Measurements from ENCODE around the gene KDM3B.

The KDM3B gene

DNA sequence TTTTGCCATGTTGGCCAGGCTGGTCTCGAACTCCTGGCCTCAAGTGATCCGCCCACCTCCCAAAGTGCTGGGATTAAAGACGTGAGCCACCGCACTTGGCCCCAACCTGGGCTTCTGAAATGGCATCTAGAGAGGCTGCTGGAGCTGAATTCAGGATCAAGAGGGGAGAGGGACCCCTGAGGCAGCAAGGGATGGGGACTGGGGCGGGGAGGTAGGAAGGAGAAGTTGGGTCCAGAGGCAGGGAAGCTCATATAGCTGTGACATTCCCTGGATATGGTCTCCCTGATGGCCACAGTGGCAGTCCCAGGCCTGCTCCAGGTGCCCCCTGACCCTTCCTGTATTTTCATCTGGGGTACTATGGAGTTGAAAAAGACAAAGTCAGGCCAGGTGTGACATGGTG is 98.5 kb downstream of the KDM3B start:
- no peak for DNase-seq

DNA sequence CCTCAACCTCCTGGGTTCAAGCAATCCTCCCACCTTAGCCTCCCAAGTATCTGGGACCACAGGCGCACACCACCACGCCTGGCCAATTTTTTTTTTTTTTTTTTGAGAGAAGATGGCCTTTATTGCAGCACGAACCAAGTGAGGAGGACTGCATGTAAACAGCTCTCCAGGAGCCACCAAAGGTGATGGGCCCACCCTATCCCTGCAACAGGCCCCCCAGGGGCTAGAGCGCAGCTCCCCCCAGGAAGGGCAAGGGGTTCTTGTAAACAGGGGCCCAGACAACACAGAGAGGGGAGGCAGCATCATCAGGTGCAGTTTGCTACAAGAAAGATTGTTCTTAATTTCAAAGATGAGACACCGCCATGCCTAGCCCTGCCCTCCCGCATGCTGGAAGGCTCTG is 100.2 kb downstream of the KDM3B start:
- no peak for DNase-seq

DNA sequence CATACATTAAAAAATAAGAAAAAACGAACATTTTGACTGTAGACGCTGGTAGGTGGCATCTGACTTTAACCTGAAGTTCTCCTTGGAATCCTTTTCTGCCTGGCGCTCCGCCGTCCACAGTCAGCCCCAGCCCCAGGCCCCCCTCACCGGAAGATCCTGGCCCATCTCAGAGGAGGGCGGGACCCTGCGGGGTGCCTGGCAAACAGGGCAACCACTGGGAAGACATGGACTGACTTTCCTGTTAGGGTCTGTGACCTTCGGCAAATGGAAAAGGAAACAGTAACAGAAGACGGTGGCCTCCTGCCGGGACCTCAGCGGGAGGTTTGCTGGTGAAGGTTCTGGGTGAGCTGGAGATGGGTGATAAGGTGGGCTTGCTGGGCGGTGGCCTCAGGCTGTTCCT is 101.1 kb downstream of the KDM3B start:
- no peak for DNase-seq

- DNase-seq, result no peak
Measured at GRCh38 chr5:138454121-138454520, 101.6 kb downstream of the KDM3B start.

- no peak for DNase-seq
Measured at GRCh38 chr5:138455232-138455930, 102.9 kb downstream of the KDM3B start.

DNA sequence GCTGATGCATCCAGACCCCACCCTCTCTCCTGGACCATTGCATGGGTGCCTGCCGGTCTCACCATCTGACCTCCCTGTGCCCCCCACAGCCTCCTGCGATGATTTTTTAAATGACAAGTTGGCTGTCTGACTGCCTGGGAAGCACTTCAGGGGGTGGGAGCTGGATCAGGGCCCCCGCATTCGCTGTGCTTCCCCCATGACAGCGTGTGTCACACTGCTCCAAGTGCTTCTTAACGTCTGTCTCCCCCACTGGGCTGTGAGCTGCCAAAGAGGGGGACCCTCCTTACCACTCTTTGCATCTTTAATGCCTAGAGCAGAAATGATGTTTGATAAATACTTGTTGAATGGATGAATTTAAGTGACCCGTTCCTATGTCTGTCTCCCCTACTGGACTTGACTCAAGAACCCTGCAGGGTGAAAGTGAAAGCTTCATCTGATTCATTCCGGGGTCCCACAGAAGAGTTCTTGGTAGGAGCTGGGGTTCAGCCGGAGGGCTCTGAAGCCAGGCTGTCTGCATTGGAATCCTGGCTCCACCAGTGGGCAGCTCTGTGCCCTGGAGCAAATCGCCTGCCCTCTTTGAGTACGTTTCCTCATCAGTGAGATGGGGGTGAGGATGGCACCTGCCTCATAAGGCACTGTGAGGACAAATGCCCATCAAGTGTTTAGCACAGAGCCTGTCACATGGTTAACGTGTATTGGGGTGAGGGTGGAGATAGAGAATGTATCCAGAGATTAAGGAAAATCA is 105.2 kb downstream of the KDM3B start:
- no peak for DNase-seq

DNA sequence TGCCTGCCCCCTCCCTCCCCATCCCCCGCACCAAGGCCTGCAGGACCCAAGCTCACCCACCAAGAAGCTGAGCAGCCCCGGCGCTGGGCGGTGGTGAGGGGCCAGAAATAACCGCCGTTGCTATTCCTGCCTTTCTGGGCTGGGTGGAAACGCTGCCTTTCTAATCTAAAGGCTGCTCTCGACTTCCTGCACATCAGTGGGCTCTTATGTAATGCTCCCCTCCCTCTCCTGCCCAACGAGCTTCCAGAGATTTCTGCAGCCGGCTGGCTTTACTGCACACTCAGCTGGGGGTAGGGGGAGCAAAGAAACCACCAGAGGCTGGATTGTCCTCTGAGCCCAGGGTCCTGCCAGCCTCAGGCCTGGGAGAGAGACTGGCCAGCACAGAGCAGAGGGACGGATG is 105.9 kb downstream of the KDM3B start:
- no peak for DNase-seq

DNA sequence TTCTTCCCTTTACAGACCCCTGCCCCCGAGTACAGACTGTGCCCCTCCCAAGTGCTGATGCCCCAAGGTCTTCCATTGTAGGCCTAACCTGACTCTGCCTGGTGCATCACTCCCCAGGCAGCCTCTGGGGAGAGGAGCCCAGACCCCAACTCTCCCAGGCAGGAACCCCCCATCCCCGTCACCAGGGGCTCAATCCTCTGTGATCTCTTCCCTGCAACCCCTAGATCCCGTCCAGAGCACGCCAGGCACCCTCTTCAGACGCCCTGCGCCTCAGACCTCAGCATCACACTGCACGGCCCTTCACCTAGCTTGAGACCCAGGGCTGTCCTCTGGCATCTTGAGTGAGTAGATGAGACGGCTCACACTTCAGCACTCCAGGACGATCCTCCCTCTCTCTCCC is 106.4 kb downstream of the KDM3B start:
- no peak for DNase-seq

DNA sequence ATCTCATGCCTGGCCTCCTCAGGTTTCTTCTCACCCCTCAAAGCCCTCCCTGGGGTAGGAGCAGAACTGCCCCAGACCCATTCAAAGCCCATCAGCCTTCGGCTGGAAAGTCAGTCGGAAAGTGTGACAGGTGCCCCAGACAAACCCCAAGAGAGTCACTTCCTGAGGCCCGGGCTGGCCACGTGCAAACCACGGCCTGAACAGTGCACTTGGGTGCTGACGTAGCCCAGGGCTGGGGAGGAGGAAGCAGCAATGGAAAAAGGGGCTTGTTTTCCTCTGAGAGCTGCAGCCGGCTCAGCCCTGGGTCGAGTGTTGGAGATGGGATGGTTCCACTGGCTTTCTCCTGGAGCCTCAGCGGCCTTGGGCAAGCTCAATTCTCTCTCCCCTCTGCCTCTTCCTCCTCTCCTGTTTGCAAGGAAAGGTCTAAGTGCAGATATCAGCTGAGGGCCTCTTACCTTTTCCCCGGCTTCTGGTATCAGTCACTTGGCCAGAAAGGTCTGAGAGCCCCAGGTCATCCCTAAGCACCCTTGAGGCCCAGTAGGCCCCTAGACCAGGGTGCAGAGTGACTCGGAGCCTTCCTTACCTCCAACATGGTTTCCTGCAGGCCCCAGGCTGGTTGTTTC is 106.9 kb downstream of the KDM3B start:
- peak; percentile 84 for DNase-seq

DNA sequence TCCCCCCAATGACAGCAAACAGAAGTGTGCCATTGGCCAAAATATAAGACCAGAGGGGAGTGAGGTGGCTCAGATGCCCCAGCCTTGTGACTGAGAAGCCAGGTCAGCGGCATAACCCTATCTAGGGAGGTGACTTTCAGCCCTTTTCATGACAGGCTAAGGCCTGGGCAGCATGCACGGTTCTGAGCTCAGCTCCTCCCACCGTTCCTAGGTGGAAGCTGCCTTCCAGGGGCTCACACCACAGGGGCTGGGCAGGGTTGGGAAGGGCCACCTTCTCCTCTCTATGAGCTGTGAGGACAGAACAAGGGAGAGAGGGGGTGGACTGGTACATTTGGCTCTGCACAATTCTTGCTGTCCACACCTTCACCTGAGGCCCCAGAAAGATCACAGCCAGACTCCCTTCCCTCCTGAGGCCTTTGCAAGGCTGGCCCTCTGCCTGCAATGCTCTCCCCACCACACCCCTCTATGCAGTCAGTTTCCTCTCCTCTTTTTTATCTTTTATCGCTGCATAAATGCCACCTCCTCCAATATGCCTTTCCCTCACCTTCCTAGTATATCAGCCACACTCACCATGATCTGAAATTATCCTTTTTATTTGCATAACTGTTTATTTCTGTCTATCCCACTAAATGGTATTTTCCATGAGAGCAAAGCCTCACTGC is 107.7 kb downstream of the KDM3B start:
- DNase-seq, result no peak

- no peak for DNase-seq
Measured at GRCh38 chr5:138461343-138462125, 109.0 kb downstream of the KDM3B start.

GRCh38 chr5:138463419-138464007 is 111.0 kb downstream of the KDM3B start:
- DNase-seq, result no peak

DNA sequence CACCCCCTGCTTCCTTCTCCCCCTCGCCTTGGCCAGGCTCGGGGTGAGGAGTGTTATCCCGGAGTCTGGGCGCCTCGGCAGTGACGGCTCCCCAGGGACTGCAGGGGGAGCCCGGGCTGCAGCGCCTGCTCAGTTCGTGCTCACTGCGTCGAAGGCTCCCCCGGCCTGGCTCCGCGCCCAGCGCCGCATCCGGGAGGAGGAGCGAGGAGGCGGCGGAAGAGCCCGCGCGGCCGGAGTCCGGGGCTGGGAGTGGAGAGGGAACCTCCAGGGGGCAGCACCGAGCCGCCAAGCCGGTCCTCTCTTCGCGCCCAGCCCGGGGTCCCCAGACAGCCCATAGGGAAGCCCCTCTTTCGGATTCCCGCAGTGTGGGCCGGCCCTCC is 111.5 kb downstream of the KDM3B start:
- DNase-seq, result peak; percentile 93

- peak; percentile 98 for DNase-seq
Measured at GRCh38 chr5:138464388-138465260, 112.1 kb downstream of the KDM3B start.

DNA sequence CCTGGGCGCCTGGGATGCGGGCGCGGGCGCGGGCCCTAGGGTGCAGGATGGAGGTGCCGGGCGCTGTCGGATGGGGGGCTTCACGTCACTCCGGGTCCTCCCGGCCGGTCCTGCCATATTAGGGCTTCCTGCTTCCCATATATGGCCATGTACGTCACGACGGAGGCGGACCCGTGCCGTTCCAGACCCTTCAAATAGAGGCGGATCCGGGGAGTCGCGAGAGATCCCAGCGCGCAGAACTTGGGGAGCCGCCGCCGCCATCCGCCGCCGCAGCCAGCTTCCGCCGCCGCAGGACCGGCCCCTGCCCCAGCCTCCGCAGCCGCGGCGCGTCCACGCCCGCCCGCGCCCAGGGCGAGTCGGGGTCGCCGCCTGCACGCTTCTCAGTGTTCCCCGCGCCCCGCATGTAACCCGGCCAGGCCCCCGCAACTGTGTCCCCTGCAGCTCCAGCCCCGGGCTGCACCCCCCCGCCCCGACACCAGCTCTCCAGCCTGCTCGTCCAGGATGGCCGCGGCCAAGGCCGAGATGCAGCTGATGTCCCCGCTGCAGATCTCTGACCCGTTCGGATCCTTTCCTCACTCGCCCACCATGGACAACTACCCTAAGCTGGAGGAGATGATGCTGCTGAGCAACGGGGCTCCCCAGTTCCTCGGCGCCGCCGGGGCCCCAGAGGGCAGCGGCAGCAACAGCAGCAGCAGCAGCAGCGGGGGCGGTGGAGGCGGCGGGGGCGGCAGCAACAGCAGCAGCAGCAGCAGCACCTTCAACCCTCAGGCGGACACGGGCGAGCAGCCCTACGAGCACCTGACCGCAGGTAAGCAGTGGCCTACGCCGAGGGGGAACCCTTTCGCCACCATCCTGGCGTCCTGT is 113.0 kb downstream of the KDM3B start, which contains the start of gene EGR1:
TSS of gene EGR1 (plus strand) at position 219 of the 864 bp plus-strand sequence. CDS start at position 502, 283 bp downstream.
- DNase-seq, result peak; percentile 98

DNA sequence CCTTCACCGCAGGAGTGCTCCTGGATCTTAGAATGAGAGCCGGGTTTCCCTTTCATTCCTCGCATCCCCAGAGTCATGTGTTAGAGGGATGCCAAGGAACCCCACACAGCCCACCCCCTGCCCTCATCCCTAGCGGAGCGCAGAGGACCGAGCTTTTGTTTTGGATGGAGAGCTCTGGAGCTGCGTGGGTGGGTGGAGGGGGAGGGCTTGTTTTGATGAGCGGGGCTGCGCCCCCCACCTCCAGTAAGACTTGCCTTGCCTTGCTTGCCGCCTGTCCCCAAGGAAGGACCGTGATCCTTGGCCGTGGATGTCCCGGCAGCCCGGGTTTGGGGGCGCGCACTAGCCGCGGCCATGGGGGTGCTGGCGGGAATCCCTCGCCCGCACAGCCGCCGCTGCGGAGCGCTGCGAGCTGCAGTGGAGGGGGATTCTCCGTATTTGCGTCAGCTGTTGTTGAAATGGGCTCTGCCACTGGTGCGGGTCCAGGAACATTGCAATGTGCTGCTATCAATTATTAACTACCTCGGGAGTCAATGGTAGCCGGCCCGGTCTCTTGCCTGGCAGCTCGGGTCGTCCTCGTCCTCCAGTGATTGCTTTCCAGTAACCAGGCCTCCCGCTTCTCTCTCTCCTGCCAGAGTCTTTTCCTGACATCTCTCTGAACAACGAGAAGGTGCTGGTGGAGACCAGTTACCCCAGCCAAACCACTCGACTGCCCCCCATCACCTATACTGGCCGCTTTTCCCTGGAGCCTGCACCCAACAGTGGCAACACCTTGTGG is 113.8 kb downstream of the KDM3B start:
- peak; percentile 18 for DNase-seq

DNA sequence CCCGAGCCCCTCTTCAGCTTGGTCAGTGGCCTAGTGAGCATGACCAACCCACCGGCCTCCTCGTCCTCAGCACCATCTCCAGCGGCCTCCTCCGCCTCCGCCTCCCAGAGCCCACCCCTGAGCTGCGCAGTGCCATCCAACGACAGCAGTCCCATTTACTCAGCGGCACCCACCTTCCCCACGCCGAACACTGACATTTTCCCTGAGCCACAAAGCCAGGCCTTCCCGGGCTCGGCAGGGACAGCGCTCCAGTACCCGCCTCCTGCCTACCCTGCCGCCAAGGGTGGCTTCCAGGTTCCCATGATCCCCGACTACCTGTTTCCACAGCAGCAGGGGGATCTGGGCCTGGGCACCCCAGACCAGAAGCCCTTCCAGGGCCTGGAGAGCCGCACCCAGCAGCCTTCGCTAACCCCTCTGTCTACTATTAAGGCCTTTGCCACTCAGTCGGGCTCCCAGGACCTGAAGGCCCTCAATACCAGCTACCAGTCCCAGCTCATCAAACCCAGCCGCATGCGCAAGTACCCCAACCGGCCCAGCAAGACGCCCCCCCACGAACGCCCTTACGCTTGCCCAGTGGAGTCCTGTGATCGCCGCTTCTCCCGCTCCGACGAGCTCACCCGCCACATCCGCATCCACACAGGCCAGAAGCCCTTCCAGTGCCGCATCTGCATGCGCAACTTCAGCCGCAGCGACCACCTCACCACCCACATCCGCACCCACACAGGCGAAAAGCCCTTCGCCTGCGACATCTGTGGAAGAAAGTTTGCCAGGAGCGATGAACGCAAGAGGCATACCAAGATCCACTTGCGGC is 114.6 kb downstream of the KDM3B start:
- DNase-seq, result peak; percentile 34

DNA sequence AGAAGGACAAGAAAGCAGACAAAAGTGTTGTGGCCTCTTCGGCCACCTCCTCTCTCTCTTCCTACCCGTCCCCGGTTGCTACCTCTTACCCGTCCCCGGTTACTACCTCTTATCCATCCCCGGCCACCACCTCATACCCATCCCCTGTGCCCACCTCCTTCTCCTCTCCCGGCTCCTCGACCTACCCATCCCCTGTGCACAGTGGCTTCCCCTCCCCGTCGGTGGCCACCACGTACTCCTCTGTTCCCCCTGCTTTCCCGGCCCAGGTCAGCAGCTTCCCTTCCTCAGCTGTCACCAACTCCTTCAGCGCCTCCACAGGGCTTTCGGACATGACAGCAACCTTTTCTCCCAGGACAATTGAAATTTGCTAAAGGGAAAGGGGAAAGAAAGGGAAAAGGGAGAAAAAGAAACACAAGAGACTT is 115.2 kb downstream of the KDM3B start:
- DNase-seq, result peak; percentile 23

Measured in CD4-positive, alpha-beta T cell treated with Interleukin-17A for 1 hour (primary cell).